Right atrium auricular region (tissue), 2 donors: Measurements from ENCODE around the gene KRT79. TPM values are rescaled to one million over a fixed set of nuclear protein-coding genes. Genes with fewer than 3 reads are reported as not detected.
A peak's percentile ranks its signal among the peaks of the same experiment; 100 is the strongest.

ENCODE experiments used
- DNase-seq: peaks from one replicate; pipeline ENCODE4 v3.0.0-alpha.2; 2019; ENCODE audit warnings: low spot score
- H3K27ac ChIP-seq, 2 donors: fragments of 200-600 bp; sonication (generic); 1 replicate in 1 of 2; 2 replicates in 1 of 2; pipeline ENCODE4 v1.5.1; 2016 to 2019
- H3K27me3 ChIP-seq, 2 donors: fragments of 200-600 bp; sonication (generic); one replicate each; pipeline versions ENCODE4 v1.5.1 to v1.6.0; 2017 to 2019
- H3K36me3 ChIP-seq: fragments of 200-600 bp; sonication (generic); one replicate; pipeline ENCODE4 v1.5.1; 2016
- H3K4me1 ChIP-seq, 2 donors: fragments of 200-600 bp; sonication (generic); one replicate each; pipeline versions ENCODE4 v1.5.1 to v1.6.0; 2017 to 2019
- H3K4me3 ChIP-seq, 2 donors: fragments of 200-600 bp; sonication (generic); 1 replicate in 1 of 2; 2 replicates in 1 of 2; pipeline ENCODE4 v1.5.1; 2017 to 2019; ENCODE audit warnings: mild to moderate bottlenecking in 1 of 2, moderate library complexity in 1 of 2
- H3K9me3 ChIP-seq, 2 donors: fragments of 200-600 bp; sonication (generic); one replicate each; pipeline ENCODE4 v1.5.1; 2019
- total RNA-seq, 2 donors: library from RNA; depleted of rRNA; stranded (reverse); fragments of >200 nt; gene quantifications; one replicate each; pipeline ENCODE4 v1.1.0, GENCODE V29; 2016
- TF ChIP-seq, protein P1 (sequence below), 2 donors: fragments of 200-600 bp; sonication (generic); IDR thresholded peaks; one replicate each; pipeline ENCODE4 v1.5.1; 2019; ENCODE audit warnings: antibody characterized with exemption in 2 of 2

Gene KRT79
- total RNA-seq, 2 donors from 2014 or later, result not detected

DNA sequence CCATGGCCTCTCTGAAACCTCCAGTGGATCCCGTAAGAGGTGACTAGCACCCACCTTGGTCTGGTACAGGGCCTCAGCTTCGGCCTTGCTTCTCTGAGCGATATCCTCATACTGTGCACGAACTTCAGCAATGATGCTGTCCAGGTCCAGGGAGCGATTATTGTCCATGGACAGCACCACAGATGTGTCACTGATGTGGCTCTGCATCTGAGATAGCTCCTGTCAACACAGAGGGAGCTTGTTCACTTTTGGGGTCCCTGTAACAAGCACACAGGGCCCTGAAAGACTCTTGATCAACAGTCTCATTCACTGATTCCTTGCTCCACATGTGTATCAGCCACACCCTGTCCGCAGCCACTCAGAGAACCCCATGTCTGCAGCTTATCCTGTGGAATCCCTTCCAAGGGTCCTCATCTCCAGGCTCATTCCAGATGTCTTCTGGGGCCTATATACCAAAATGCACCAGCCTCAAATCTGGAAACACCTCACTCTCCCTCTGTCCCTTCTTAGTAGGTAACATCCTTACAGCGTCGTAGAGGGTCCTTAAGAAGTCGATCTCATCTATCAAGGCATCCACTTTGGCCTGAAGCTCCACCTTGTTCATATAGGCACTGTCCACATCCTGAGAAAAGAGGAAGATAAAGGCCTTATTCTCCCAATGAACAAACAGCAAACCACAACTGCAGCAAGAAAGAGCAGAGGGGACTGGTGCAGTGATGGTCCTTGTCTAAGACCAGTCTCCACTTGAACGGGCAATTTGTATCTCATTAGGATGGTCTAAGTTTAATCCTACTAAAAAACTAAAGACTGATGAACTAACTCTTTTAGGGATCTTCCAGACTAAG lies 41.7 kb downstream of the KRT79 start:
- Histone ChIP-seq H3K27ac (no peak overlapping the region), H3K4me1 (peaks cover 0 to 9% of the 10 kb centered on the region in 2 donors), H3K9me3 (no peaks in the 10 kb centered on the region), H3K36me3 (no peaks in the 10 kb centered on the region), H3K4me3 (no peak overlapping the region), H3K27me3 (no peaks in the 10 kb centered on the region)
- no peak for DNase-seq
- TF ChIP-seq, protein P1, sequence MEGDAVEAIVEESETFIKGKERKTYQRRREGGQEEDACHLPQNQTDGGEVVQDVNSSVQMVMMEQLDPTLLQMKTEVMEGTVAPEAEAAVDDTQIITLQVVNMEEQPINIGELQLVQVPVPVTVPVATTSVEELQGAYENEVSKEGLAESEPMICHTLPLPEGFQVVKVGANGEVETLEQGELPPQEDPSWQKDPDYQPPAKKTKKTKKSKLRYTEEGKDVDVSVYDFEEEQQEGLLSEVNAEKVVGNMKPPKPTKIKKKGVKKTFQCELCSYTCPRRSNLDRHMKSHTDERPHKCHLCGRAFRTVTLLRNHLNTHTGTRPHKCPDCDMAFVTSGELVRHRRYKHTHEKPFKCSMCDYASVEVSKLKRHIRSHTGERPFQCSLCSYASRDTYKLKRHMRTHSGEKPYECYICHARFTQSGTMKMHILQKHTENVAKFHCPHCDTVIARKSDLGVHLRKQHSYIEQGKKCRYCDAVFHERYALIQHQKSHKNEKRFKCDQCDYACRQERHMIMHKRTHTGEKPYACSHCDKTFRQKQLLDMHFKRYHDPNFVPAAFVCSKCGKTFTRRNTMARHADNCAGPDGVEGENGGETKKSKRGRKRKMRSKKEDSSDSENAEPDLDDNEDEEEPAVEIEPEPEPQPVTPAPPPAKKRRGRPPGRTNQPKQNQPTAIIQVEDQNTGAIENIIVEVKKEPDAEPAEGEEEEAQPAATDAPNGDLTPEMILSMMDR (IDR thresholded peaks at IDR 0.05), result no peak

DNA sequence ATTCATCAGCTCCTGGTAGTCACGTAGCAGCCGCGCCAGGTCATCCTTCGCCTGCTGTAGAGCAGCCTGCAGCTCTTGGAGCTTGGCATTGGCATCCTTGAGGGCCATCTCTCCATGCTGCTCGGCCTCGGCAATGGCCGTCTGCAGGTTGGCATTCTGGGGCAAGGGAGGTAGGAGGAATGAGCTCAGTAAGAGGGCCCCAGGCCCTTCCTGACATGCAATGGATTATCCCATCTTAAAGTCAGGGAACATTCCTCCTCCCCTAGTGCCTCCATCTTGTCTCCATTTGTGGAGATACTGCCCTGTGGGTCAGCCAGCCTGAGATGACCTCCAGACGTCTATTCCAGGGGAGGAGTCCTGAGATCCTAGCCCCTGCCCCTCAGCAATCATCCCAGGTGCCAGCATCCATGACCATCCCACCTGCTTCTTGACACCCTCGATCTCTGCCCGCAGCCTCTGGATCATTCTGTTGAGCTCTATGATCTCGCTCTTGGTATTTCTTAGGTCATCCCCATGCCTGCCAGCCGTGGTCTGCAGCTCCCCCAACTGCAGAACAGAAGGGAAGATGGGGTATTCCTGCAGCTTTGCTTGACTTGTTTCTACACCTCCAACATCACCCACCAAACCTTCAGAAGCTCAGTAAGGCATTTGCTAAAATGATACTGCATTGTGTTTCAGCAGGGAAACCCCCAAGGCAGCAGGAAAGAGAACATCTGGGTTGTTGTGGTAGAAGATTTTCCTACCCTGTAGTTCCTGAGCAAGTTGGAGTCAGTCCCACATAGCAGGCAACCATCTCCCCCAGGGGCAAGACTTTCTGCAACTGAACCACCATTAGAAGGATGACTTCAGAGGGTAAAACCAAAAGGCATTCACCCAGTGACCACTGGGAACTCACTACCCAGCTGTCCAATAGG lies 42.6 kb downstream of the KRT79 start:
- Histone ChIP-seq H3K9me3 (no peaks in the 10 kb centered on the region), H3K4me1 (peaks cover 0 to 9% of the 10 kb centered on the region in 2 donors), H3K27me3 (no peaks in the 10 kb centered on the region), H3K27ac (no peak overlapping the region), H3K4me3 (no peak overlapping the region), H3K36me3 (no peaks in the 10 kb centered on the region)
- DNase-seq, result no peak
- TF ChIP-seq, protein P1 (IDR thresholded peaks at IDR 0.05), result no peak

DNA sequence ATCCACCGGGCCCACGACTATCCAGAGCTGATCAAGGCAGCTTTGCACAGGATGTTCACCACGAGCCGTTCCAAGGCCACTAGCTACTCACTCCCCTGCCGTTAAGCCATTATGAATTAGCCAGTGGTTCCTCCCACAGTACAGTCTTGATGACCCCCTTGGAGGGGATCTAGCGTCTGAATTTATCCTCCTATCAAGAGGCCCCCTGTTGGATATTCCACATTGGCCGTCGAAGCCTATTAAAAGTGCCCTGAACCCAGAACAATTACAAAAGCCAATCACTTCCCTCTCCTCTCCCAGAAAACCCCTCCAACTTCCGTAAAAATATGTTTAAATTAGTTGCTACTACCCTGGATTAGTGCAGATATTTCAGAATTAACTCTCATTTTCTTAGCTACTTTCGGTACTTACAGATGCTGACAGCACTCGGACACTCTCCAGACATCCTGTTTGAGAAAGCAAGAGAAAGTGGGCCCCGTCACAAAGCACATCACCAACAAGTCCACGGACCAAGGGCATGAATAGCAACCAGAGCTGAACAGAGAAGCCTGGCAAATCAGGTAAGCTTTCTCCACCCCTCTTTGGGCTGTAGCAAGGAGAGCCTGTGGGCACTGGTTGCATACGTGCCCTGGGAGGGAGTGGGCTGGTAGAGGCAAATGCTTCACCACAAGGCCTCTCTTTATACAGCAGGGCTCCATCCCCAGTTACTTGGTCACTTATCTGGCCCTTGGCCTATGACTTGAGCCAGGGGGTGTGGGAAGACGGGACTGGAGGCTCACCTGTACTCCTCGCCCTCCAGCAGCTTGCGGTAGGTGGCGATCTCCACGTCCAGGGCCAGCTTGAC lies 43.5 kb downstream of the KRT79 start:
- no peak for DNase-seq
- peak overlapping the region in 1 of 2 donors; percentile 6 for H3K4me3 ChIP-seq
- no peaks in the 10 kb centered on the region for H3K36me3 ChIP-seq
- H3K4me1 ChIP-seq, result peaks cover 0 to 9% of the 10 kb centered on the region in 2 donors
- no peak overlapping the region for H3K27ac ChIP-seq
- no peaks in the 10 kb centered on the region for H3K27me3 ChIP-seq
- no peaks in the 10 kb centered on the region for H3K9me3 ChIP-seq
- TF ChIP-seq, protein P1 (IDR thresholded peaks at IDR 0.05), result no peak

DNA sequence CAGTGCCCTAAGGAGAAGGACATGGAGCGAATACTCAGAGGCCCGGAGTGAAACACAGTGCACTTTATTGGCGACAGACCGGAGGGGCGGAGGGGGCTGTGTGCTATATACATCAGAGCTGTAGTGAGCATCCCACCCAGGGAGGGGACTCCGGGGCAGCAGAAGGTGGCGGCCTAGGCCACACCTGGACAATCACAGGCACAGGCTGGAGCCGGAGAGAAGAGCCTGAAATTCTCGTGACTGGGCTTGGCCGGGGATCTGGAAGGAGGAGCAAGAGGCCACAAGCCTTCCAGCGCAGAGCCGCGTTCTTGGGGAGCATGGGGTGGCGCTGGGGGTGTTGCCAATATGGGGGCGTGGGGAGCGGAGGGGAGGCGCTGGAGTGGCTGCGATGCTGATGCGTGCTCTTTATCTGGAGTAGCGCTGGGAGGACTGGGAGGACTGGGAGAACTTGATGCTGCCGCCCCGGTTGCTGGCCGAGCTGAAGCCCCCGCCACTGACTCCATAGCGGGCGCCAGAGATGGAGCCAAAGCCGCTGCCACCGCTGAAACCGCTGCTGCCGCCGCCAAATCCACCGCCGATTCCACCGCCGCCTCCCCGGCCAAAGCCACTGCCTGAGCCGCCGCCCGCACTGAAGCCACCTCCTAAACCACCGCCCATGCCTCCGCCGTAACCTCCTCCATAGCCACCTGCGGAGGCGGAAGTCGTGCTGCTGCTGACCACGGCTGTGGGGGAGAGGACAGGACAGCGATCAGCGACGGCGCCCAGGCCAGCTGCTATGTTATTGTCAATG lies 44.3 kb downstream of the KRT79 start:
- DNase-seq, result no peak
- TF ChIP-seq, protein P1 (IDR thresholded peaks at IDR 0.05), result no peak
- no peaks in the 10 kb centered on the region for H3K36me3 ChIP-seq
- H3K27me3 ChIP-seq, result no peaks in the 10 kb centered on the region
- peaks cover 0 to 9% of the 10 kb centered on the region in 2 donors for H3K4me1 ChIP-seq
- peak overlapping the region in 1 of 2 donors; percentile 6 for H3K4me3 ChIP-seq
- no peaks in the 10 kb centered on the region for H3K9me3 ChIP-seq
- no peak overlapping the region for H3K27ac ChIP-seq
